HG03045 (cell line): ENCODE data around the gene ORC6.

Experiments used
- ATAC-seq: cut with Tn5 transposase; IDR thresholded peaks from one replicate; pipeline ENCODE4 v1.9.1; 2021; ENCODE audit warnings: mild to moderate bottlenecking, moderate library complexity; ENCODE audit not compliant: unreplicated experiment

ORC6 gene

GRCh38 chr16:46700048-46700447 is 10.6 kb downstream of the ORC6 start:
- ATAC-seq, result no peak

GRCh38 chr16:46701615-46702014 is 12.2 kb downstream of the ORC6 start:
- ATAC-seq, result no peak

GRCh38 chr16:46702030-46702429 is 12.6 kb downstream of the ORC6 start:
- ATAC-seq, result no peak

GRCh38 chr16:46706642-46707041 is 17.2 kb downstream of the ORC6 start:
- ATAC-seq, result no peak

GRCh38 chr16:46709469-46710005 is 20.1 kb downstream of the ORC6 start:
- no peak for ATAC-seq

GRCh38 chr16:46711106-46712058 is 21.9 kb downstream of the ORC6 start:
- ATAC-seq, result no peak

- ATAC-seq, result no peak
These were observed 23.5 kb downstream of the ORC6 start for GRCh38 chr16:46712911-46713310.

- no peak for ATAC-seq
These were observed 24.2 kb downstream of the ORC6 start for GRCh38 chr16:46713634-46714033.

- no peak for ATAC-seq
These were observed 25.5 kb downstream of the ORC6 start for GRCh38 chr16:46714797-46715591.

GRCh38 chr16:46715769-46716305 is 26.4 kb downstream of the ORC6 start:
- no peak for ATAC-seq

- no peak for ATAC-seq
These were observed 28.2 kb downstream of the ORC6 start for GRCh38 chr16:46717692-46718091.

- no peak for ATAC-seq
These were observed 28.8 kb downstream of the ORC6 start for GRCh38 chr16:46718214-46718613.

GRCh38 chr16:46719528-46719927 is 30.1 kb downstream of the ORC6 start:
- no peak for ATAC-seq

- no peak for ATAC-seq
These were observed 31.2 kb downstream of the ORC6 start for GRCh38 chr16:46720619-46721018.

- ATAC-seq, result no peak
These were observed 32.4 kb downstream of the ORC6 start for GRCh38 chr16:46721885-46722284.

GRCh38 chr16:46727184-46727583 is 37.7 kb downstream of the ORC6 start:
- no peak for ATAC-seq

- ATAC-seq, result no peak
These were observed 38.2 kb downstream of the ORC6 start for GRCh38 chr16:46727630-46728029.

GRCh38 chr16:46728806-46729205 is 39.3 kb downstream of the ORC6 start:
- ATAC-seq, result no peak

GRCh38 chr16:46729326-46729995 is 40.0 kb downstream of the ORC6 start:
- no peak for ATAC-seq

- no peak for ATAC-seq
These were observed 40.7 kb downstream of the ORC6 start for GRCh38 chr16:46730126-46730525.
